IPS DF 4.7 (cell line): Measurements from ENCODE around the gene ADGRA1.
"Not testable (repeated sequence)": the region's sequence is repeated elsewhere in the genome, so short reads cannot be mapped to it uniquely, and the experiment has no call there.

Experiments
- DNase-seq: peaks from one replicate; pipeline ENCODE4 v3.0.0-alpha.2; 2013; ENCODE audit warnings: low spot score; ENCODE audit errors: extremely low read depth

Gene ADGRA1

GRCh38 chr10:133162910-133163856, 75.5 kb downstream of the ADGRA1 start:
- DNase-seq: no peak

GRCh38 chr10:133163889-133164815, 76.4 kb downstream of the ADGRA1 start:
- DNase-seq: no peak

GRCh38 chr10:133164816-133165555, 77.3 kb downstream of the ADGRA1 start:
- no peak for DNase-seq

- no peak for DNase-seq
These were observed 78.1 kb downstream of the ADGRA1 start for GRCh38 chr10:133165556-133166503.

GRCh38 chr10:133166504-133166827, 78.7 kb downstream of the ADGRA1 start:
- DNase-seq: no peak

- DNase-seq: no peak
These were observed 79.3 kb downstream of the ADGRA1 start for GRCh38 chr10:133166828-133167692.

- DNase-seq: no peak
These were observed 80.2 kb downstream of the ADGRA1 start for GRCh38 chr10:133167693-133168616.

- no peak for DNase-seq
These were observed 80.9 kb downstream of the ADGRA1 start for GRCh38 chr10:133168617-133169031.

GRCh38 chr10:133169173-133169947, 81.6 kb downstream of the ADGRA1 start:
- DNase-seq: no peak

- DNase-seq: no peak
These were observed 82.4 kb downstream of the ADGRA1 start for GRCh38 chr10:133170092-133170491.

- no peak for DNase-seq
These were observed 86.3 kb downstream of the ADGRA1 start for GRCh38 chr10:133173860-133174640.

GRCh38 chr10:133174689-133175263, 87.1 kb downstream of the ADGRA1 start:
- no peak for DNase-seq

- not testable (repeated sequence) for DNase-seq
These were observed 87.9 kb downstream of the ADGRA1 start for GRCh38 chr10:133175624-133176023.

GRCh38 chr10:133176546-133176945, 88.8 kb downstream of the ADGRA1 start:
- no peak for DNase-seq

GRCh38 chr10:133177380-133178157, 89.8 kb downstream of the ADGRA1 start:
- DNase-seq: no peak
